NCI-H1417 treated with DMSO at 0.1 percent for 48 hours (cell line): ENCODE data around the gene TNNI2.

Experiments
- DNase-seq: peaks from one replicate; lab custom pipeline; 2025; lab: John Stamatoyannopoulos, UW

Gene TNNI2

GRCh38 chr11:1847006-1847735, 8.4 kb downstream of the TNNI2 start:
- no peak for DNase-seq

- no peak for DNase-seq
Observed at GRCh38 chr11:1847926-1848639, 9.3 kb downstream of the TNNI2 start.

- DNase-seq, result no peak
Observed at GRCh38 chr11:1848640-1849430, 10.1 kb downstream of the TNNI2 start.

GRCh38 chr11:1851468-1852180, 12.8 kb downstream of the TNNI2 start:
- DNase-seq, result no peak

- DNase-seq, result no peak
Observed at GRCh38 chr11:1852271-1852876, 13.6 kb downstream of the TNNI2 start.

GRCh38 chr11:1852877-1853276, 14.1 kb downstream of the TNNI2 start, which contains the start of gene LSP1:
Gene LSP1 (plus strand): TSS chr11:1853084. CDS start chr11:1853145, 61 bp downstream.
- DNase-seq, result no peak

- no peak for DNase-seq
Observed at GRCh38 chr11:1853376-1854131, 14.8 kb downstream of the TNNI2 start.

GRCh38 chr11:1854132-1854948, 15.6 kb downstream of the TNNI2 start:
- no peak for DNase-seq

- no peak for DNase-seq
Observed at GRCh38 chr11:1854949-1855885, 16.4 kb downstream of the TNNI2 start.

- no peak for DNase-seq
Observed at GRCh38 chr11:1855886-1856265, 17.1 kb downstream of the TNNI2 start.

GRCh38 chr11:1856306-1857005, 17.7 kb downstream of the TNNI2 start:
- DNase-seq, result no peak

GRCh38 chr11:1857064-1857463, 18.3 kb downstream of the TNNI2 start:
- no peak for DNase-seq

- no peak for DNase-seq
Observed at GRCh38 chr11:1858154-1858553, 19.4 kb downstream of the TNNI2 start.

- no peak for DNase-seq
Observed at GRCh38 chr11:1858576-1858975, 19.8 kb downstream of the TNNI2 start.

- DNase-seq, result no peak
Observed at GRCh38 chr11:1859004-1859403, 20.2 kb downstream of the TNNI2 start.

GRCh38 chr11:1860108-1860507, 21.3 kb downstream of the TNNI2 start:
- DNase-seq, result no peak

GRCh38 chr11:1861435-1862411, 22.9 kb downstream of the TNNI2 start:
- DNase-seq, result no peak
